MM.1S (cell line): ENCODE data around the gene RNF113B.

ENCODE experiments used
- DNase-seq: peaks from one replicate; pipeline ENCODE4 v3.0.0-alpha.2; 2015
- H2AFZ ChIP-seq: fragments of 300-600 bp; sonication (generic); 2 replicates; pipeline ENCODE4 v1.6.0; 2016; ENCODE audit warnings: antibody characterized with exemption, low read length
- H3F3A ChIP-seq: fragments of 300-600 bp; sonication (generic); 2 replicates; pipeline ENCODE4 v1.6.1; 2016; ENCODE audit warnings: mild to moderate bottlenecking, antibody characterized with exemption, low read length, moderate library complexity, mixed read lengths; ENCODE audit not compliant: insufficient read depth
- H3K27ac ChIP-seq: fragments of 300-600 bp; sonication (generic); 2 replicates; pipeline ENCODE4 v1.5.1; 2016; ENCODE audit warnings: mild to moderate bottlenecking, low read length
- H3K27me3 ChIP-seq: fragments of 300-600 bp; sonication (generic); replicated peaks from 2 replicates; pipeline ENCODE4 v1.6.0; 2016; ENCODE audit warnings: low read length; ENCODE audit not compliant: insufficient read depth
- H3K36me3 ChIP-seq: fragments of 300-600 bp; sonication (generic); replicated peaks from 2 replicates; pipeline ENCODE4 v1.6.1; 2016; ENCODE audit warnings: mild to moderate bottlenecking, low read length, mixed read lengths; ENCODE audit not compliant: insufficient read depth
- H3K4me1 ChIP-seq: fragments of 300-600 bp; sonication (generic); 2 replicates; pipeline ENCODE4 v1.6.1; 2016; ENCODE audit warnings: low read length, mixed read lengths
- H3K4me2 ChIP-seq: fragments of 300-600 bp; sonication (generic); 2 replicates; pipeline ENCODE4 v1.6.0; 2016; ENCODE audit warnings: low read depth, low read length
- H3K4me3 ChIP-seq: fragments of 300-600 bp; sonication (generic); 2 replicates; pipeline ENCODE4 v1.5.1; 2016; ENCODE audit warnings: low read length, mixed read lengths
- H3K79me2 ChIP-seq: fragments of 300-600 bp; sonication (generic); 2 replicates; pipeline ENCODE4 v1.6.1; 2016; ENCODE audit warnings: mixed run types, low read length, mixed read lengths
- H3K9ac ChIP-seq: fragments of 300-600 bp; sonication (generic); 2 replicates; pipeline ENCODE4 v1.6.1; 2016; ENCODE audit warnings: low read length, mixed read lengths
- H3K9me2 ChIP-seq: fragments of 300-600 bp; sonication (generic); replicated peaks from 2 replicates; pipeline ENCODE4 v1.6.1; 2016; ENCODE audit warnings: mild to moderate bottlenecking, low read length, mixed read lengths; ENCODE audit not compliant: insufficient read depth
- H3K9me3 ChIP-seq: fragments of 300-600 bp; sonication (generic); replicated peaks from 2 replicates; pipeline ENCODE4 v1.6.1; 2016; ENCODE audit warnings: mild to moderate bottlenecking, low read length, mixed read lengths; ENCODE audit not compliant: insufficient read depth
- H4K20me1 ChIP-seq: fragments of 300-600 bp; sonication (generic); 2 replicates; pipeline ENCODE4 v1.6.1; 2016; ENCODE audit warnings: mild to moderate bottlenecking, low read length, moderate library complexity, mixed read lengths; ENCODE audit not compliant: insufficient read depth
- CTCF ChIP-seq: fragments of 300-600 bp; sonication (generic); IDR thresholded peaks from 2 replicates; pipeline ENCODE4 v1.5.1; 2016; ENCODE audit warnings: antibody characterized with exemption, low read length, mixed read lengths
- EZH2 ChIP-seq: fragments of 300-600 bp; sonication (generic); optimal IDR thresholded peaks from 2 replicates; pipeline ENCODE3; 2017; ENCODE audit warnings: low read depth, mild to moderate bottlenecking, antibody characterized with exemption, low read length, mixed read lengths
- EZH2phosphoT487 ChIP-seq: fragments of 300-600 bp; sonication (generic); IDR thresholded peaks from 2 replicates; pipeline ENCODE4 v1.6.1; 2018; ENCODE audit warnings: antibody characterized with exemption, low read length

The RNF113B gene

GRCh38 chr13:98213354-98213753 lies 36.3 kb upstream of the RNF113B start:
- no peaks in the 10 kb centered on the region for H3K27me3 ChIP-seq
- no peaks in the 10 kb centered on the region for H3F3A ChIP-seq
- DNase-seq, result no peak
- H2AFZ ChIP-seq, result no peak overlapping the region
- TF ChIP-seq EZH2phosphoT487, result no peak
- no peak for TF ChIP-seq EZH2
- no peak for TF ChIP-seq CTCF
- H3K9me2 ChIP-seq, result no peaks in the 10 kb centered on the region
- no peaks in the 10 kb centered on the region for H3K79me2 ChIP-seq
- H3K4me3 ChIP-seq, result no peak overlapping the region
- no peaks in the 10 kb centered on the region for H3K36me3 ChIP-seq
- no peaks in the 10 kb centered on the region for H4K20me1 ChIP-seq
- no peak overlapping the region for H3K9ac ChIP-seq
- no peak overlapping the region for H3K27ac ChIP-seq
- H3K4me2 ChIP-seq, result no peak overlapping the region
- no peaks in the 10 kb centered on the region for H3K9me3 ChIP-seq
- no peaks in the 10 kb centered on the region for H3K4me1 ChIP-seq

- Histone ChIP-seq H3K9me2 (no peaks in the 10 kb centered on the region), H3K27ac (no peak overlapping the region), H2AFZ (no peak overlapping the region), H3F3A (no peaks in the 10 kb centered on the region), H3K36me3 (no peaks in the 10 kb centered on the region), H3K9me3 (no peaks in the 10 kb centered on the region), H3K4me2 (no peak overlapping the region), H3K27me3 (no peaks in the 10 kb centered on the region), H3K4me1 (no peaks in the 10 kb centered on the region), H3K4me3 (no peak overlapping the region), H4K20me1 (no peaks in the 10 kb centered on the region), H3K9ac (no peak overlapping the region), H3K79me2 (no peaks in the 10 kb centered on the region)
- TF ChIP-seq CTCF (no peak), EZH2phosphoT487 (no peak), EZH2 (no peak)
- DNase-seq, result no peak
Observed at GRCh38 chr13:98212763-98213162, 35.7 kb upstream of the RNF113B start.

- Histone ChIP-seq H3K36me3 (no peaks in the 10 kb centered on the region), H3K9ac (no peak overlapping the region), H3K9me2 (no peaks in the 10 kb centered on the region), H4K20me1 (no peaks in the 10 kb centered on the region), H3K79me2 (no peaks in the 10 kb centered on the region), H3K27me3 (no peaks in the 10 kb centered on the region), H3F3A (no peaks in the 10 kb centered on the region), H3K4me2 (no peak overlapping the region), H3K4me1 (no peaks in the 10 kb centered on the region), H3K4me3 (no peak overlapping the region), H3K27ac (no peak overlapping the region), H3K9me3 (no peaks in the 10 kb centered on the region), H2AFZ (no peak overlapping the region)
- no peak for DNase-seq
- no peak for TF ChIP-seq EZH2
- no peak for TF ChIP-seq CTCF
- no peak for TF ChIP-seq EZH2phosphoT487
Observed at GRCh38 chr13:98208606-98209005, 31.5 kb upstream of the RNF113B start.

GRCh38 chr13:98207416-98207815 lies 30.3 kb upstream of the RNF113B start:
- no peak overlapping the region for H3K27ac ChIP-seq

More at GRCh38 chr13:98207416-98207815, 30.3 kb upstream of the RNF113B start:
- Histone ChIP-seq H3K4me1 (no peaks in the 10 kb centered on the region), H3K36me3 (no peaks in the 10 kb centered on the region), H3F3A (no peaks in the 10 kb centered on the region), H3K9me3 (no peaks in the 10 kb centered on the region), H3K4me2 (no peak overlapping the region), H3K9ac (no peak overlapping the region), H4K20me1 (no peaks in the 10 kb centered on the region), H3K79me2 (no peaks in the 10 kb centered on the region), H3K9me2 (no peaks in the 10 kb centered on the region), H3K4me3 (no peak overlapping the region), H3K27me3 (no peaks in the 10 kb centered on the region), H2AFZ (no peak overlapping the region)
- TF ChIP-seq EZH2, result no peak
- no peak for DNase-seq
